T-cell (primary cell): ENCODE data around the gene GMEB1. TPM values are rescaled to one million over a fixed set of nuclear protein-coding genes. Genes with fewer than 3 reads are reported as not detected.
"Not testable (repeated sequence)": the region's sequence is repeated elsewhere in the genome, so short reads cannot be mapped to it uniquely, and the experiment has no call there.

ENCODE experiments used
- ATAC-seq, 4 experiments: fragments of 200-7000 bp in 3 of 4; fragments of 150-1000 bp in 1 of 4; cut with Tn5 transposase; replicated peaks in 1 of 4; 1 replicate in 3 of 4; 2 replicates in 1 of 4; pipeline ENCODE4 v1.10.0; 2021; ENCODE audit warnings: moderate library complexity in 3 of 4, mild to moderate bottlenecking in 2 of 4, moderate number of reproducible peaks in 1 of 4
- CTCF ChIA-PET, 2 donors: fragments of 300-600 bp; sonication (Branson Sonifier 250); formaldehyde crosslinking; loops; one replicate each; lab custom pipeline; 2022; ENCODE audit warnings: antibody characterized with exemption in 2 of 2; lab: Charles Lee
- POLR2A ChIA-PET, 2 donors: fragments of 300-600 bp; sonication (Branson Sonifier 250); formaldehyde crosslinking; loops; one replicate each; lab custom pipeline; 2022; ENCODE audit warnings: antibody characterized with exemption in 2 of 2; lab: Charles Lee
- DNase-seq, 35 experiments: peaks; one replicate each; pipeline versions ENCODE4 v3.0.0 to v3.0.0-alpha.2; 2013 to 2023
- H3K27ac ChIP-seq: one replicate; pipeline ENCODE4 v1.5.1; 2013; ENCODE audit warnings: low read length
- H3K27me3 ChIP-seq, 2 experiments: replicated peaks in 1 of 2; 1 replicate in 1 of 2; 2 replicates in 1 of 2; pipeline versions ENCODE4 v1.6.1 to v1.7.0; 2013; ENCODE audit warnings: low read length in 1 of 2, mixed read lengths in 1 of 2; ENCODE audit not compliant: control insufficient read depth in 2 of 2, insufficient read depth in 2 of 2; ENCODE audit errors: extremely low read depth in 1 of 2
- H3K36me3 ChIP-seq, 2 donors: 1 replicate in 1 of 2; 2 replicates in 1 of 2; pipeline versions ENCODE4 v1.6.1 to v1.7.0; 2013; ENCODE audit warnings: low read length in 1 of 2; ENCODE audit not compliant: control insufficient read depth in 2 of 2, insufficient read depth in 1 of 2; ENCODE audit errors: extremely low read depth in 1 of 2
- H3K4me1 ChIP-seq, 2 experiments: 1 replicate in 1 of 2; 2 replicates in 1 of 2; pipeline versions ENCODE4 v1.6.1 to v1.7.0; 2013; ENCODE audit warnings: low read length in 2 of 2, mixed read lengths in 1 of 2; ENCODE audit not compliant: insufficient read depth in 2 of 2, control insufficient read depth in 1 of 2; ENCODE audit errors: extremely low read depth in 1 of 2
- H3K4me3 ChIP-seq, 2 donors: 1 replicate in 1 of 2; 2 replicates in 1 of 2; pipeline versions ENCODE4 v1.5.1 to v1.7.0; 2013; ENCODE audit warnings: mild to moderate bottlenecking in 2 of 2, low read length in 1 of 2, moderate library complexity in 1 of 2; ENCODE audit not compliant: control insufficient read depth in 1 of 2; ENCODE audit errors: extremely low read depth in 1 of 2
- H3K9me3 ChIP-seq: 2 replicates; pipeline ENCODE4 v1.7.0; 2013
- H3K27ac Mint-ChIP-seq, 2 donors: one replicate each; pipeline ENCODE4 v1.8.0; 2020 to 2021; ENCODE audit warnings: mild to moderate bottlenecking in 2 of 2, mixed read lengths in 2 of 2
- H3K27me3 Mint-ChIP-seq, 2 donors: one replicate each; pipeline ENCODE4 v1.8.0; 2021 to 2022; ENCODE audit warnings: mixed read lengths in 2 of 2
- H3K36me3 Mint-ChIP-seq: one replicate; pipeline ENCODE4 v1.8.0; 2021; ENCODE audit warnings: mixed read lengths
- H3K4me1 Mint-ChIP-seq, 3 donors: one replicate each; pipeline ENCODE4 v1.8.0; 2020 to 2022; ENCODE audit warnings: mixed read lengths in 3 of 3, mild to moderate bottlenecking in 1 of 3
- H3K4me3 Mint-ChIP-seq, 3 donors: one replicate each; pipeline ENCODE4 v1.8.0; 2020 to 2022; ENCODE audit warnings: mild to moderate bottlenecking in 3 of 3, mixed read lengths in 3 of 3, moderate library complexity in 3 of 3
- H3K9me3 Mint-ChIP-seq, 3 donors: one replicate each; pipeline ENCODE4 v1.8.0; 2020 to 2022; ENCODE audit warnings: mixed read lengths in 3 of 3
- WGBS: methylation state at CpG from one replicate; pipeline ENCODE4 v1.1.5; 2013; ENCODE audit warnings: missing lambda C conversion rate; ENCODE audit not compliant: insufficient coverage; 5-methylcytosine and 5-hydroxymethylcytosine counted together
- total RNA-seq, 35 experiments: library from RNA in 6 of 35; stranded (reverse) in 6 of 35; fragments of 120-200 nt in 1 of 35; gene quantifications; one replicate each; pipeline versions ENCODE4 v1.2.1 to v1.2.4 and lab custom pipeline; 2013 to 2026

GMEB1 gene
- total RNA-seq, 5 donors from 2014 or later (not counting 1 experiment from before 2014, with no cell fraction given): 15.2 to 19.0 (median 18.4) TPM

DNA sequence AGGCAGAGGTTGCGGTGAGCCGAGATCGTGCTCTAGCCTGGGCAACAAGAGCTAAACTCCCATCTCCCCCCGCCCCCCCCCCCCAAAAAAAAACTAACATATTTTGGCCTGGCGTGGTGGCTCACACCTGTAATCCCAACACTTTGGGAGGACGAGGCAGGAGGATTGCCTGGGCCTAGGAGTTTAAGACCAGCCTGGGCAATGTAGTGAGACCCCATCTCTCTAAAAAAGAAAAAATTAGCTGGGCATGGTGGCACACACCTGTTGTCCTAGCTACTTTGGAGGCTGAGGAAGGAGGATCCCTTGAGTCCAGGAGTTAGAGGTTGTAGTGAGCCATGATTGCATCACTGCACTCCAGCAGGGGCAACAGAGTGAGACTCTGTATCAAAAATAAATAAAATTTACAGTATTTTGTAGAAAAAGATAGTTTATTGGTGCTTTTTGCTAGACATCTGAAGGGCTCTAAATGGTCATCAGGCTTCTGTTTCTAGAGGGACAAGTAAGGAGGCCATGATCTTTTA, 77.1 kb downstream of the GMEB1 start:
- no peak overlapping the region for H3K4me3 ChIP-seq
- H3K4me1 ChIP-seq: peaks cover 23 to 64% of the 10 kb centered on the region in 2 experiments
- ChIA-PET POLR2A (interaction anchor here (0.6 kb wide), 2 partner anchors 228 to 1590 kb away, joined by 3 read pairs; no protein-coding TSS in a partner anchor), CTCF (interaction anchor here in 1 of 2 donors (2.3 kb wide), 1 partner anchor 9 kb away, joined by 6 read pairs; the partner anchor contains the start of gene YTHDF2)
- no peaks in the 10 kb centered on the region for H3K9me3 ChIP-seq
- peaks cover 78 to 86% (median 82%) of the 10 kb centered on the region in 3 donors for H3K4me1 Mint-ChIP-seq
- H3K36me3 Mint-ChIP-seq: peaks cover 45% of the 10 kb centered on the region
- H3K9me3 Mint-ChIP-seq: no peaks in the 10 kb centered on the region
- peak overlapping the region in 1 of 3 donors; percentile 72 for H3K4me3 Mint-ChIP-seq
- H3K27ac Mint-ChIP-seq: no peak overlapping the region
- peaks cover 11 to 43% of the 10 kb centered on the region in 2 donors for H3K36me3 ChIP-seq
- H3K27me3 Mint-ChIP-seq: no peaks in the 10 kb centered on the region
- no peak overlapping the region for H3K27ac ChIP-seq
- DNase-seq (no peak), ATAC-seq (no peak)
- H3K27me3 ChIP-seq: no peaks in the 10 kb centered on the region
- no CpG with 5 or more reads among the region's 6 CpGs for WGBS

- Mint-ChIP-seq H3K9me3 (no peaks in the 10 kb centered on the region), H3K27ac (peak overlapping the region in 1 of 2 donors; percentile 25), H3K4me1 (peaks cover 63 to 80% (median 67%) of the 10 kb centered on the region in 3 donors), H3K4me3 (peak overlapping the region in 2 of 3 donors; percentile 39 to 72), H3K36me3 (peaks cover 23% of the 10 kb centered on the region), H3K27me3 (no peaks in the 10 kb centered on the region)
- WGBS: 79% methylated on average over 2 of the region's 5 CpGs
- POLR2A ChIA-PET: interaction anchor here in 1 of 2 donors (0.6 kb wide), 1 partner anchor 170 kb away, joined by 3 read pairs; no protein-coding TSS in a partner anchor
- ATAC-seq: no peak
- H3K9me3 ChIP-seq: no peaks in the 10 kb centered on the region
- DNase-seq: no peak
- H3K27me3 ChIP-seq: no peaks in the 10 kb centered on the region
- peaks cover 23 to 81% of the 10 kb centered on the region in 2 experiments for H3K4me1 ChIP-seq
- no peak overlapping the region for H3K4me3 ChIP-seq
- CTCF ChIA-PET: interaction anchor here in 1 of 2 donors (2.4 kb wide), 1 partner anchor 14 kb away, joined by 15 read pairs; the partner anchor contains the start of gene YTHDF2
- peaks cover 5 to 10% of the 10 kb centered on the region in 2 donors for H3K36me3 ChIP-seq
- H3K27ac ChIP-seq: no peak overlapping the region
These were observed 81.7 kb downstream of the GMEB1 start for GRCh38 chr1:28750330-28750729.

GRCh38 chr1:28750771-28751294, 82.2 kb downstream of the GMEB1 start:
- H3K27ac ChIP-seq, H3K27me3 ChIP-seq, H3K9me3 Mint-ChIP-seq, ATAC-seq, H3K9me3 ChIP-seq, H3K4me3 ChIP-seq, H3K27ac Mint-ChIP-seq, DNase-seq, H3K27me3 Mint-ChIP-seq: not testable (repeated sequence)
- ChIA-PET POLR2A (interaction anchor here (0.7 to 1.0 kb wide), 3 partner anchors 13 to 126 kb away, joined by 3 to 7 read pairs (median 3); partner anchors contain the start of gene YTHDF2 (in 1 of the 2)), CTCF (interaction anchor here in 1 of 2 donors (2.4 kb wide), 1 partner anchor 14 kb away, joined by 15 read pairs; the partner anchor contains the start of gene YTHDF2)
- H3K4me1 Mint-ChIP-seq: peaks cover 59 to 76% (median 64%) of the 10 kb centered on the region in 3 donors
- H3K36me3 Mint-ChIP-seq: peaks cover 23% of the 10 kb centered on the region
- no CpG with 5 or more reads among the region's 8 CpGs for WGBS
- H3K36me3 ChIP-seq: peaks cover 5 to 10% of the 10 kb centered on the region in 2 donors
- H3K4me3 Mint-ChIP-seq: peak overlapping the region in 1 of 3 donors; percentile 72
- H3K4me1 ChIP-seq: peaks cover 27 to 76% of the 10 kb centered on the region in 2 experiments

DNA sequence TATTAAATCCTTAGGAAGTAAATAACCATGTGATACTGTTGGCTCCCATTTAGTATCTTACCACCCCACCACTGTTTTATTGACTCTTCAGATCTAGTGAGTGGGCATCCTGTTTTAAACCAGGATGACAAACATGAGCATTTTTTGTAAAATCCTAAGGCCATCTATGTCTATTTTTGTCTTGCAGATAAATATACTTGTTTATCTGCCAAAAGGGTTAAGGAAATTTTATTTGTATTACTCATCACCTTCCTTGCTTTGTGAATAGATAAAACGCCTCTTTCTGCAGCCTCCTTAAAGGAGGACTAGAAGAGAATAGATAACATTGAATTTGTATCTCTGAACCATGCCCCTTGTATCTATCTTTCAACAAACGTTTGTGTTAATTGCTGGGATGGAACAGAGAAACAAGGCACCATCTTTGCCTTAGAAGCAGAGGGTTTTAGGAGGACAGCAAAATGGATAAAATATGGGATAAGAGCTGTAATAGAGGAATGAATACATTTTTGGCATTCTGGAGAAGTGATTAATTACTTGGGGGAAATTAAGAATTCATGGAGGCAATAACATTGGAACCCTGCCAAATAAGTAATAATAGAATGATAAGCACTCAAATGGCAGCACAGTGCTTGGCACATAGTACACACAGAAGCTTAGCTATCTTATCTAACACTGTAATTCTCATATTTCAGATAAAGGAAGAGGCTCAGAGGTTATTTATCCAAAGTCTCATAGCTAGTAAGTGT, 82.9 kb downstream of the GMEB1 start:
- CTCF ChIA-PET: interaction anchor here in 1 of 2 donors (1.3 to 2.4 kb wide), 2 partner anchors 12 to 15 kb away, joined by 3 to 15 read pairs; partner anchors contain the start of gene YTHDF2
- peaks cover 53 to 70% (median 58%) of the 10 kb centered on the region in 3 donors for H3K4me1 Mint-ChIP-seq
- H3K27ac ChIP-seq: no peak overlapping the region
- no peak for ATAC-seq
- no peak overlapping the region for H3K4me3 ChIP-seq
- no peak for DNase-seq
- H3K36me3 Mint-ChIP-seq: peaks cover 20% of the 10 kb centered on the region
- H3K27me3 Mint-ChIP-seq: no peaks in the 10 kb centered on the region
- peak overlapping the region; percentile 15 to 39 for H3K27ac Mint-ChIP-seq
- H3K36me3 ChIP-seq: peaks cover 5 to 10% of the 10 kb centered on the region in 2 donors
- WGBS: no CpG with 5 or more reads among the region's 2 CpGs
- peak overlapping the region in 1 of 3 donors; percentile 72 for H3K4me3 Mint-ChIP-seq
- H3K9me3 ChIP-seq: no peaks in the 10 kb centered on the region
- no peaks in the 10 kb centered on the region for H3K9me3 Mint-ChIP-seq
- POLR2A ChIA-PET: interaction anchor here (0.6 to 1.0 kb wide), 4 partner anchors 13 to 220 kb away, joined by 3 to 7 read pairs (median 4); partner anchors contain the start of gene YTHDF2 (in 1 of the 2)
- H3K27me3 ChIP-seq: no peaks in the 10 kb centered on the region
- H3K4me1 ChIP-seq: peaks cover 27 to 71% of the 10 kb centered on the region in 2 experiments

DNA sequence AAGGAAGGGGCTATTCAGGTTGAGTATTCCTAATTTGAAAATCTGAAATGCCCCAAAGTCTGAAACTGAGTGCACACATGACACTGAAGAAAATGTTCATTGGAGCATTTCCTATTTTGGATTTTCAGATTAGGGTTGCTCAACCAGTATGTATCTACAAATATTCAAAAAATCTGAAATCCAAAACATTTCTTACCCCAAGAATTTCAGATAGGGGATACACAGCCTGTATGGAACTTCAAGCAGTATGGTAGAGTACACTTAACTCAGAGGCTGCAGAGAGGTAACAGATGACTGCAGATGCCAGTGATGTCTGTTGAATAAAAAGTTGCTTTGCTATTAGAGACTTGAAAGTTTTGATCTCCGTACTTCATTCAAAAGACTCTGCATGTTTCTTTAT, 87.1 kb downstream of the GMEB1 start:
- DNase-seq (no peak), ATAC-seq (no peak)
- Mint-ChIP-seq H3K27me3 (no peaks in the 10 kb centered on the region), H3K27ac (no peak overlapping the region), H3K36me3 (peaks cover 21% of the 10 kb centered on the region), H3K4me3 (no peak overlapping the region), H3K4me1 (peaks cover 40 to 46% (median 43%) of the 10 kb centered on the region in 3 donors), H3K9me3 (no peaks in the 10 kb centered on the region)
- peaks cover 0 to 28% of the 10 kb centered on the region in 2 donors for H3K36me3 ChIP-seq
- no peak overlapping the region for H3K4me3 ChIP-seq
- POLR2A ChIA-PET: interaction anchor here in 1 of 2 donors (1.0 to 1.4 kb wide), 2 partner anchors 107 to 112 kb away, joined by 3 read pairs; partner anchors contain the start of genes RNU11 and TAF12
- CTCF ChIA-PET: interaction anchor here in 1 of 2 donors (0.7 to 2.3 kb wide), 3 partner anchors 9 to 152 kb away, joined by 3 to 10 read pairs (median 3); partner anchors contain the start of gene TAF12
- H3K27ac ChIP-seq: peak overlapping the region; percentile 4
- H3K9me3 ChIP-seq: no peaks in the 10 kb centered on the region
- peaks cover 14 to 46% of the 10 kb centered on the region in 2 experiments for H3K4me1 ChIP-seq
- WGBS: no CpG with 5 or more reads among the region's 1 CpG
- no peaks in the 10 kb centered on the region for H3K27me3 ChIP-seq
